ENCODE data around the gene KRTAP13-2.

KRTAP13-2 gene

GRCh38 chr21:30340714-30341573, 31.1 kb downstream of the KRTAP13-2 start:
- DNase-seq (ENCODE audit: low spot score) = no peak
- no peak overlapping the region for H3K4me3 ChIP-seq
- peak; percentile 44 for TF ChIP-seq CTCF (IDR thresholded peaks at IDR 0.05)
- no peak overlapping the region for H3K27ac ChIP-seq

GRCh38 chr21:30338717-30339116, 33.4 kb downstream of the KRTAP13-2 start:
- H3K27ac ChIP-seq = no peak overlapping the region
- TF ChIP-seq CTCF (IDR thresholded peaks at IDR 0.05) = no peak
- DNase-seq (ENCODE audit: low spot score) = no peak
- H3K4me3 ChIP-seq = no peak overlapping the region

GRCh38 chr21:30337772-30338171, 34.3 kb downstream of the KRTAP13-2 start:
- Histone ChIP-seq H3K4me3 (no peak overlapping the region), H3K27ac (no peak overlapping the region)
- DNase-seq (ENCODE audit: low spot score) = no peak
- TF ChIP-seq CTCF (IDR thresholded peaks at IDR 0.05) = no peak

GRCh38 chr21:30337276-30337744, 34.8 kb downstream of the KRTAP13-2 start, which contains the start of gene KRTAP27-1:
Gene KRTAP27-1, minus strand, starts transcription at chr21:30337694. Its CDS starts 26 bp downstream, at chr21:30337668.
- DNase-seq (ENCODE audit: low spot score) = no peak
- TF ChIP-seq CTCF (IDR thresholded peaks at IDR 0.05) = no peak
- H3K27ac ChIP-seq = peak within 1 kb of the TSS in 1 of 2 donors; percentile 21

DNA sequence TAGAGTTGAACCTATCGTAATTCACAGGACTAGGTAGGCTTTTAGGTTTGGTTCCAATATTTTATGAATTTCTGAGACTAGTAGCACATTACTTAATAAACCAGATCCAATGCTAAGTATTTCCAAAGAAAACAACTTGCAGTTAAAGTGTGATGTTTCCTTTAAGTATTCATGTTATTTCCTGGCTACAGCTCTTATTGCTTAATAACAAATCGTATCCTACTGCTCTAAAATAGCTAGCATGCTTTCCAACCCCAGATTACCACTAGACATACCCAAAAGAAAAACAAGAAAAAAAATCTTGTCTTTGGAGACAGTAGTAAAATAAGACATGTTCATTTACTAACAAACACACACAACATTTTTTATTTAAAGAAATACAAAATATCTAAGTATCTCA, 35.5 kb downstream of the KRTAP13-2 start:
- Histone ChIP-seq H3K27ac (peak overlapping the region in 1 of 2 donors; percentile 21), H3K4me3 (no peak overlapping the region)
- no peak for DNase-seq (ENCODE audit: low spot score)
- no peak for TF ChIP-seq CTCF (IDR thresholded peaks at IDR 0.05)

More at GRCh38 chr21:30337276-30337744, 34.8 kb downstream of the KRTAP13-2 start, which contains the start of gene KRTAP27-1:
- no peak within 1 kb of the TSS for H3K4me3 ChIP-seq

DNA sequence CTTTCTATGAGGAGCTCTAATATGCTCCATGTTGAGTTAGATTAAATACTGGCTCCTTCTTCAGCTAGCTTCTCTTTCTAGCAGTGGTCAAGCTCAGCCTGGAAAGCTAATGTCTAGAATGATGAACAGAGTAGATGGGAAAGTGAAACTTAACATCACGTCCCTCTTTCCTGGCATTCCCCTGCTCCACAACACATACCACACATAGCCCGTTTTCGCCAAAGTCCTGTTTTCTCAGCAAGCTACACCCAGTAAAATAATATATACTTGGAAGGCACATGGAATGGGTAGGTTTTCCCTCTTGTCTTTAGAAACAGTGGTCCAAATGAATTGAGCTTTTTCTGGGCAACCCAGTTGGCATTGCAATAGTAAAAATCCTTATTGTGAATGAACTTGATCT, 38.3 kb downstream of the KRTAP13-2 start:
- Histone ChIP-seq H3K27ac (peak overlapping the region in 1 of 2 donors; percentile 41), H3K4me3 (peak overlapping the region; percentile 59)
- no peak for TF ChIP-seq CTCF (IDR thresholded peaks at IDR 0.05)
- no peak for DNase-seq (ENCODE audit: low spot score)

DNA sequence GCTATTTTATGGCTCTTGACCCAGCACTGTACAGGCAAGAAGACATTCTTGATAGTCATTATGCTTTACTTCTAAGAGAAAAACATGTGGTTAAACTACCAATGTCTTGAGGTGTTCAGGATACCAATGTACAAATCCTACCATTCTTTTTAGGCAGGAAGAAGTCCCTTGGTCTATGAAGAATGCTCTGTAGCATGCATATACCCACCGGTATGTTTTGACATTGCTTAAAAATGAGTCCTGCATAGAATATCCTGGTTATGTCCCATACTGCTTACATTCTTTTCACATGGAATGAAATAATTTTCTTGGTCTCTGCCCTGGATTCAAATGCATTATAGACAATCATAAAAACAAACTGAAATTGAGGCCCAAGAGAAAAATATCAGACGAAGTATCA, 39.4 kb downstream of the KRTAP13-2 start:
- DNase-seq (ENCODE audit: low spot score) = no peak
- no peak overlapping the region for H3K4me3 ChIP-seq
- TF ChIP-seq CTCF (IDR thresholded peaks at IDR 0.05) = no peak
- H3K27ac ChIP-seq = no peak overlapping the region
